Mesodermal cell (in vitro differentiated cells): ENCODE measurements around the gene GLTP.

Experiments used
- H3K27ac ChIP-seq: 2 replicates; pipeline ENCODE4 v1.7.0; 2013; ENCODE audit warnings: mild to moderate bottlenecking, low read depth, low read length, moderate library complexity; ENCODE audit not compliant: severe bottlenecking
- H3K36me3 ChIP-seq: 2 replicates; pipeline ENCODE4 v1.7.1; 2013; ENCODE audit warnings: mild to moderate bottlenecking, low read length, moderate library complexity; ENCODE audit not compliant: control insufficient read depth, insufficient read depth
- H3K4me1 ChIP-seq: one replicate; pipeline ENCODE4 v1.7.1; 2013; ENCODE audit warnings: mild to moderate bottlenecking, low read length; ENCODE audit not compliant: insufficient read depth, control insufficient read depth, poor library complexity, severe bottlenecking
- H3K4me3 ChIP-seq: 2 replicates; pipeline ENCODE4 v1.7.0; 2013; ENCODE audit warnings: low read length, control low read depth, mild to moderate bottlenecking; ENCODE audit not compliant: insufficient read depth, poor library complexity, severe bottlenecking; ENCODE audit errors: extremely low read depth
- H3K9me3 ChIP-seq: 2 replicates; pipeline ENCODE4 v1.7.1; 2013; ENCODE audit warnings: mild to moderate bottlenecking, low read length, moderate library complexity; ENCODE audit not compliant: control insufficient read depth
- WGBS, 2 experiments: methylation state at CpG; one replicate each; pipeline ENCODE4 v1.1.5; 2013; ENCODE audit warnings: missing lambda C conversion rate in 2 of 2; ENCODE audit not compliant: insufficient coverage in 2 of 2; 5-methylcytosine and 5-hydroxymethylcytosine counted together

The GLTP gene

GRCh38 chr12:109890620-109891170 is 10.4 kb upstream of the GLTP start:
- no peaks in the 10 kb centered on the region for H3K9me3 ChIP-seq
- no peaks in the 10 kb centered on the region for H3K36me3 ChIP-seq
- H3K4me3 ChIP-seq: no peak overlapping the region
- no peak overlapping the region for H3K27ac ChIP-seq
- no peaks in the 10 kb centered on the region for H3K4me1 ChIP-seq
- WGBS, 2 experiments: 84 to 91% methylated on average over 10 to 11 of the region's 13 CpGs

- Histone ChIP-seq H3K36me3 (no peaks in the 10 kb centered on the region), H3K27ac (no peak overlapping the region)
- 98% methylated on average over 5 to 7 of the region's 12 CpGs for WGBS, 2 experiments
These were observed 8.1 kb upstream of the GLTP start for GRCh38 chr12:109888179-109889020.

GRCh38 chr12:109885616-109886015 is 5.3 kb upstream of the GLTP start:
- H3K4me1 ChIP-seq: peaks cover 4% of the 10 kb centered on the region
- WGBS, 2 experiments: 89 to 92% methylated on average over 9 of the region's 10 CpGs

More at GRCh38 chr12:109888179-109889020, 8.1 kb upstream of the GLTP start:
- H3K4me1 ChIP-seq: no peaks in the 10 kb centered on the region
- no peaks in the 10 kb centered on the region for H3K9me3 ChIP-seq
- H3K4me3 ChIP-seq: no peak overlapping the region

GRCh38 chr12:109883461-109883860 is 3.1 kb upstream of the GLTP start:
- H3K9me3 ChIP-seq: no peaks in the 10 kb centered on the region
- 78 to 89% methylated on average over 3 to 4 of the region's 4 CpGs for WGBS, 2 experiments

More at GRCh38 chr12:109885616-109886015, 5.3 kb upstream of the GLTP start:
- H3K36me3 ChIP-seq: no peaks in the 10 kb centered on the region
- no peak overlapping the region for H3K4me3 ChIP-seq
- no peak overlapping the region for H3K27ac ChIP-seq
- H3K9me3 ChIP-seq: no peaks in the 10 kb centered on the region

GRCh38 chr12:109881752-109882151 is 1.4 kb upstream of the GLTP start:
- H3K9me3 ChIP-seq: no peaks in the 10 kb centered on the region
- H3K27ac ChIP-seq: no peak overlapping the region
- 83 to 94% methylated on average over 1 to 2 of the region's 2 CpGs for WGBS, 2 experiments

More at GRCh38 chr12:109883461-109883860, 3.1 kb upstream of the GLTP start:
- Histone ChIP-seq H3K36me3 (no peaks in the 10 kb centered on the region), H3K27ac (no peak overlapping the region), H3K4me1 (peaks cover 4% of the 10 kb centered on the region), H3K4me3 (no peak overlapping the region)

GRCh38 chr12:109880938-109881337 is 597 bp upstream of the GLTP start:
- Histone ChIP-seq H3K4me1 (peaks cover 4% of the 10 kb centered on the region), H3K36me3 (no peaks in the 10 kb centered on the region), H3K9me3 (no peaks in the 10 kb centered on the region), H3K27ac (no peak overlapping the region), H3K4me3 (peak overlapping the region; percentile 61)
- 4 to 5% methylated on average over 8 to 9 of the region's 9 CpGs for WGBS, 2 experiments

More at GRCh38 chr12:109881752-109882151, 1.4 kb upstream of the GLTP start:
- H3K4me1 ChIP-seq: peaks cover 4% of the 10 kb centered on the region
- H3K4me3 ChIP-seq: no peak overlapping the region
- no peaks in the 10 kb centered on the region for H3K36me3 ChIP-seq

- peaks cover 4% of the 10 kb centered on the region for H3K4me1 ChIP-seq
- H3K9me3 ChIP-seq: no peaks in the 10 kb centered on the region
- 3 to 5% methylated on average over 7 of the region's 13 CpGs for WGBS, 2 experiments
- H3K4me3 ChIP-seq: peak overlapping the region; percentile 71
- no peak overlapping the region for H3K27ac ChIP-seq
- H3K36me3 ChIP-seq: no peaks in the 10 kb centered on the region
These were observed 844 bp downstream of the GLTP start for GRCh38 chr12:109879351-109880042.

GRCh38 chr12:109878749-109879148 is 1.6 kb downstream of the GLTP start:
- no peaks in the 10 kb centered on the region for H3K9me3 ChIP-seq
- 75 to 78% methylated on average over 7 of the region's 7 CpGs for whole genome bisulfite sequencing, 2 experiments
- peak overlapping the region; percentile 71 for H3K4me3 ChIP-seq
- H3K36me3 ChIP-seq: no peaks in the 10 kb centered on the region
- peaks cover 4% of the 10 kb centered on the region for H3K4me1 ChIP-seq
- H3K27ac ChIP-seq: no peak overlapping the region

GRCh38 chr12:109878247-109878625 is 2.1 kb downstream of the GLTP start:
- Histone ChIP-seq H3K36me3 (no peaks in the 10 kb centered on the region), H3K4me1 (peaks cover 4% of the 10 kb centered on the region), H3K27ac (no peak overlapping the region), H3K4me3 (no peak overlapping the region), H3K9me3 (no peaks in the 10 kb centered on the region)
- 71 to 100% methylated on average over 1 of the region's 3 CpGs for WGBS, 2 experiments

- Histone ChIP-seq H3K4me3 (no peak overlapping the region), H3K27ac (no peak overlapping the region), H3K9me3 (no peaks in the 10 kb centered on the region), H3K4me1 (peaks cover 4% of the 10 kb centered on the region), H3K36me3 (peaks cover 5% of the 10 kb centered on the region)
- WGBS, 2 experiments: 52 to 67% methylated on average over 5 to 8 of the region's 10 CpGs
These were observed 2.7 kb downstream of the GLTP start for GRCh38 chr12:109877504-109878246.
